Liver (tissue), 9 donors: ENCODE measurements around the gene MEF2B. TPM values are rescaled to one million over a fixed set of nuclear protein-coding genes. Genes with fewer than 3 reads are reported as not detected.

ENCODE experiments used
- DNase-seq: peaks from one replicate; pipeline ENCODE4 v3.0.0-alpha.2; 2017; ENCODE audit warnings: low spot score
- H3K27ac ChIP-seq, 2 donors: one replicate each; pipeline ENCODE4 v1.7.0; 2013; ENCODE audit warnings: inconsistent platforms in 2 of 2, low read length in 2 of 2, control low read depth in 1 of 2, low read depth in 1 of 2, mild to moderate bottlenecking in 1 of 2
- H3K27me3 ChIP-seq, 4 donors: one replicate each; pipeline versions ENCODE4 v1.6.1 to v1.7.0; 2013; ENCODE audit warnings: low read length in 3 of 4, inconsistent platforms in 1 of 4, mild to moderate bottlenecking in 1 of 4, moderate library complexity in 1 of 4; ENCODE audit not compliant: control insufficient read depth in 4 of 4, insufficient read depth in 4 of 4
- H3K36me3 ChIP-seq, 4 donors: one replicate each; pipeline versions ENCODE4 v1.6.1 to v1.7.0; 2013; ENCODE audit warnings: low read length in 3 of 4, mild to moderate bottlenecking in 3 of 4, low read depth in 1 of 4, moderate library complexity in 1 of 4; ENCODE audit not compliant: control insufficient read depth in 4 of 4, insufficient read depth in 3 of 4
- H3K4me1 ChIP-seq, 4 donors: one replicate each; pipeline versions ENCODE4 v1.6.1 to v1.7.0; 2013; ENCODE audit warnings: low read length in 3 of 4, mild to moderate bottlenecking in 3 of 4, moderate library complexity in 1 of 4; ENCODE audit not compliant: control insufficient read depth in 4 of 4, insufficient read depth in 4 of 4
- H3K4me3 ChIP-seq, 3 donors: one replicate each; pipeline versions ENCODE4 v1.6.1 to v1.7.0; 2013; ENCODE audit warnings: low read length in 3 of 3, control low read depth in 1 of 3, low read depth in 1 of 3, mild to moderate bottlenecking in 1 of 3
- H3K9ac ChIP-seq, 2 donors: one replicate each; pipeline ENCODE4 v1.7.0; 2013; ENCODE audit warnings: low read length in 2 of 2, mild to moderate bottlenecking in 2 of 2, moderate library complexity in 2 of 2, control low read depth in 1 of 2, low read depth in 1 of 2
- H3K9me3 ChIP-seq, 4 donors: one replicate each; pipeline versions ENCODE4 v1.6.1 to v1.7.0; 2013; ENCODE audit warnings: low read length in 3 of 4; ENCODE audit not compliant: control insufficient read depth in 4 of 4
- ATF3 ChIP-seq: IDR thresholded peaks from 2 replicates; pipeline ENCODE4 v1.6.1; 2016; ENCODE audit warnings: antibody characterized with exemption
- CTCF ChIP-seq: fragments of 150-350 bp; IDR thresholded peaks from 2 replicates; pipeline ENCODE4 v1.5.1; 2017; ENCODE audit warnings: improper control_type of control experiment, low read depth, low read length; ENCODE audit not compliant: missing input control
- EGR1 ChIP-seq, 2 donors: IDR thresholded peaks; 2 replicates each; pipeline ENCODE4 v1.6.1; 2016 to 2018; ENCODE audit warnings: antibody characterized with exemption in 2 of 2, low read depth in 2 of 2
- GABPA ChIP-seq, 2 donors: IDR thresholded peaks in 1 of 2; conservative IDR thresholded peaks in 1 of 2; 2 replicates each; pipeline ENCODE4 v1.6.1; 2016; ENCODE audit warnings: antibody characterized with exemption in 2 of 2, mild to moderate bottlenecking in 1 of 2, moderate library complexity in 1 of 2
- HNF4A ChIP-seq, 2 donors: conservative IDR thresholded peaks; 2 replicates each; pipeline ENCODE4 v1.6.1; 2016; ENCODE audit warnings: antibody characterized with exemption in 2 of 2, mild to moderate bottlenecking in 2 of 2
- MAX ChIP-seq: IDR thresholded peaks from 2 replicates; pipeline ENCODE4 v1.6.1; 2016; ENCODE audit warnings: antibody characterized with exemption
- NR2F2 ChIP-seq: IDR thresholded peaks from 2 replicates; pipeline ENCODE4 v1.6.1; 2016; ENCODE audit warnings: antibody characterized with exemption
- REST ChIP-seq: IDR thresholded peaks from 2 replicates; pipeline ENCODE4 v1.6.1; 2016; ENCODE audit warnings: antibody characterized with exemption, mild to moderate bottlenecking
- RXRA ChIP-seq, 2 donors: IDR thresholded peaks; 2 replicates each; pipeline ENCODE4 v1.6.1; 2017 to 2018; ENCODE audit warnings: antibody characterized with exemption in 2 of 2, mild to moderate bottlenecking in 1 of 2
- TAF1 ChIP-seq: conservative IDR thresholded peaks from 2 replicates; pipeline ENCODE4 v1.6.1; 2016; ENCODE audit warnings: antibody characterized with exemption, mild to moderate bottlenecking
- YY1 ChIP-seq: IDR thresholded peaks from 2 replicates; pipeline ENCODE4 v1.6.1; 2016; ENCODE audit warnings: antibody characterized with exemption, mild to moderate bottlenecking
- WGBS: extraction: QIAGEN DNeasy Blood & Tissue Kit; methylation state at CpG from one replicate; pipeline ENCODE4 v1.1.7; 2013; 5-methylcytosine and 5-hydroxymethylcytosine counted together
- polyA plus RNA-seq, 2 donors: library from polyadenylated mRNA; stranded (reverse) in 1 of 2; unstranded in 1 of 2; fragments of 200-250 nt in 1 of 2; fragments of >200 nt in 1 of 2; fragmentation: Nextera tagmentation in 1 of 2; extraction: Ambion mirVana in 1 of 2; gene quantifications; one replicate each; pipeline versions ENCODE4 v1.2.1 to v1.2.3, GENCODE V29; 2013 to 2015
- total RNA-seq, 2 donors: library from RNA; depleted of rRNA; stranded (reverse); fragments of >200 nt; gene quantifications; one replicate each; pipeline ENCODE4 v1.2.3, GENCODE V29; 2014
- donor health status: healthy.
- donor health status: healthy.
- donor health status: healthy.
- donor health status: healthy.
- donor health status: healthy.

MEF2B gene
- total and polyA plus RNA-seq, 4 donors, result 0.08 to 0.39 (median 0.30) TPM; not detected in 1

GRCh38 chr19:19206938-19207337 lies 36.9 kb upstream of the MEF2B start:
- Histone ChIP-seq H3K4me3 (no peak overlapping the region), H3K9me3 (no peaks in the 10 kb centered on the region), H3K27ac (no peak overlapping the region), H3K36me3 (no peaks in the 10 kb centered on the region), H3K27me3 (peaks cover 0 to 3% (median 0%) of the 10 kb centered on the region in 4 donors), H3K4me1 (peaks cover 2 to 13% (median 9%) of the 10 kb centered on the region in 4 donors), H3K9ac (no peak overlapping the region)
- WGBS, result 67% methylated on average over 5 of the region's 5 CpGs
- TF ChIP-seq CTCF, result no peak
- TF ChIP-seq MAX, result no peak
- no peak for TF ChIP-seq HNF4A (conservative IDR thresholded peaks at IDR 0.05)
- DNase-seq, result no peak

- TF ChIP-seq TAF1 (no peak), EGR1 (IDR thresholded peaks at IDR 0.05; ENCODE audit: low read depth in 2 of 2) (no peak), RXRA (IDR thresholded peaks at IDR 0.05) (no peak), GABPA (IDR thresholded peaks at IDR 0.05 in 1 of 2, conservative IDR thresholded peaks at IDR 0.05 in 1 of 2) (no peak), NR2F2 (no peak), MAX (no peak), YY1 (no peak), REST (no peak), ATF3 (no peak)
- DNase-seq, result no peak
- no peak overlapping the region for H3K4me3 ChIP-seq
- H3K4me1 ChIP-seq, result peaks cover 2 to 13% (median 9%) of the 10 kb centered on the region in 4 donors
- no peak overlapping the region for H3K27ac ChIP-seq
- H3K9me3 ChIP-seq, result no peaks in the 10 kb centered on the region
- H3K27me3 ChIP-seq, result no peaks in the 10 kb centered on the region
- 55% methylated on average over 14 of the region's 14 CpGs for WGBS
- H3K9ac ChIP-seq, result no peak overlapping the region
- no peaks in the 10 kb centered on the region for H3K36me3 ChIP-seq
These were observed 35.6 kb upstream of the MEF2B start for GRCh38 chr19:19205416-19206410.
